ENCODE data around the gene TECPR2. TPM values are rescaled to one million over a fixed set of nuclear protein-coding genes. Genes with fewer than 3 reads are reported as not detected.
"Not testable (repeated sequence)": the region's sequence is repeated elsewhere in the genome, so short reads cannot be mapped to it uniquely, and the experiment has no call there.

Gene TECPR2
- total RNA-seq, 4 donors from 2014 or later = 14.1 to 43.1 (median 23.8) TPM

DNA sequence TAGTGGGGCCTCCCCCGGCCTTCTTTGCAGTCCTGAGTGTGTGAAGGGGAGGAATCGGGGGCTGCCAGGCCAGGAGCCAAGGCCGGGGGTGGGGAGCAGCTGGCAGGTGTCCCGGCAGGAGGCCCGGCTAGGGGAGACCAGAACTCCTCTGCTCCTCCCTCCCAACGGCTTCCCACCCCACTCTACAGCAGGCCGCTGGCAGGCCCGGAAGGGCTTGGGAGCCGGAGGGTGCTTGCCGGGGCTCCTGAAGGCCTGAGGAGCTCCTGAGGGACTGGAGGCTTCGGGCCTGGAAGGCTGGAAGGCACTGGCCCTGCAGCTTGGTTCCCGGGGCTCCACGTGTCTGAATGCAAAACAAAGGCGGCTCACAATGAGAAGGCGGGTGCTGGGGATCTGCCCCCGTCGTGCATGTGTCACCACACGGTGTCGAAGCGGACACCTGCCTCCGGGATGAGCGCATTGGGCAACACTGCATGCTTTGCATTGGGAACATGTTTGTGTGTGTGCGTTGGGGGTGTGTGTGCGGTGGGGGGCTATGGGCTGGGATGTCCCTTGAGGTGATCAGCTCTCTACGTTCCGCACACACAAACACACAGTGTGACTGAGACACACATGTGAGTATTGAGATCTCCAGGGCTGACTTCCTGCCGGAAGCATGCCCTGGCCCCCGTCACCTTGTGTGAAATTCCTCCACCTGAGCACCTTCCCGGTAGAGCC lies 177.7 kb downstream of the TECPR2 start:
- DNase-seq = no peak
- intact Hi-C loops (cut with DNase I; ENCODE audit: low total_unique reads) = no loop called here
- Histone ChIP-seq H3K27me3 (peaks cover 0 to 6% of the 10 kb centered on the region in 2 donors), H3K4me3 (no peak overlapping the region), H3K36me3 (no peaks in the 10 kb centered on the region), H3K9me3 (no peaks in the 10 kb centered on the region), H3K27ac (no peak overlapping the region), H3K4me1 (peaks cover 0 to 6% of the 10 kb centered on the region in 2 donors)
- TF ChIP-seq POLR2A (IDR thresholded peaks at IDR 0.05) = no peak
- TF ChIP-seq, protein P1, sequence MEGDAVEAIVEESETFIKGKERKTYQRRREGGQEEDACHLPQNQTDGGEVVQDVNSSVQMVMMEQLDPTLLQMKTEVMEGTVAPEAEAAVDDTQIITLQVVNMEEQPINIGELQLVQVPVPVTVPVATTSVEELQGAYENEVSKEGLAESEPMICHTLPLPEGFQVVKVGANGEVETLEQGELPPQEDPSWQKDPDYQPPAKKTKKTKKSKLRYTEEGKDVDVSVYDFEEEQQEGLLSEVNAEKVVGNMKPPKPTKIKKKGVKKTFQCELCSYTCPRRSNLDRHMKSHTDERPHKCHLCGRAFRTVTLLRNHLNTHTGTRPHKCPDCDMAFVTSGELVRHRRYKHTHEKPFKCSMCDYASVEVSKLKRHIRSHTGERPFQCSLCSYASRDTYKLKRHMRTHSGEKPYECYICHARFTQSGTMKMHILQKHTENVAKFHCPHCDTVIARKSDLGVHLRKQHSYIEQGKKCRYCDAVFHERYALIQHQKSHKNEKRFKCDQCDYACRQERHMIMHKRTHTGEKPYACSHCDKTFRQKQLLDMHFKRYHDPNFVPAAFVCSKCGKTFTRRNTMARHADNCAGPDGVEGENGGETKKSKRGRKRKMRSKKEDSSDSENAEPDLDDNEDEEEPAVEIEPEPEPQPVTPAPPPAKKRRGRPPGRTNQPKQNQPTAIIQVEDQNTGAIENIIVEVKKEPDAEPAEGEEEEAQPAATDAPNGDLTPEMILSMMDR (IDR thresholded peaks at IDR 0.05) = no peak

DNA sequence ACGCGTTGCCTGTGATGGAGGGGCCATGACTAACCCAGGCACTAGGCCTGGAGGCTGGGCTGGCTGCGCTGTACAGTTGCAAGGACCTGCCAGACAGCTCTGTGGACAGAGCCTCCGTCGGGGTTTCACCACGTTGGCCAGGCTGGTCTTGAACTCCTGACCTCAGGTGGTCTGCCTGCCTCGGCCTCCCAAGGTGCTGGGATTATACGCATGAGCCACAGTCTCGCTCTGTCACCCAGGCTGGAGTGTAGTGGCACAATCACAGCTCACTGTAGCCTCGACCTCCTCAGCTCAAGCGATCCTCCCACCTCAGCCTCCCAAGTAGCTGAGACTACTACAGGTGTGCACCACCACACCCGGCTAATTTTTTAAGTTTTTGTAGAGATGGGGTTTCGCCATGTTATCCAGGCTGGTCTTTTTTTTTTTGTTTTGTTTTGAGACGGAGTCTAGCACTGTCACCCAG lies 178.3 kb downstream of the TECPR2 start:
- DNase-seq; H3K9me3 ChIP-seq; intact Hi-C loops (cut with DNase I; ENCODE audit: low total_unique reads); H3K36me3 ChIP-seq; H3K4me3 ChIP-seq; H3K27me3 ChIP-seq; H3K4me1 ChIP-seq; H3K27ac ChIP-seq: not testable (repeated sequence)

DNA sequence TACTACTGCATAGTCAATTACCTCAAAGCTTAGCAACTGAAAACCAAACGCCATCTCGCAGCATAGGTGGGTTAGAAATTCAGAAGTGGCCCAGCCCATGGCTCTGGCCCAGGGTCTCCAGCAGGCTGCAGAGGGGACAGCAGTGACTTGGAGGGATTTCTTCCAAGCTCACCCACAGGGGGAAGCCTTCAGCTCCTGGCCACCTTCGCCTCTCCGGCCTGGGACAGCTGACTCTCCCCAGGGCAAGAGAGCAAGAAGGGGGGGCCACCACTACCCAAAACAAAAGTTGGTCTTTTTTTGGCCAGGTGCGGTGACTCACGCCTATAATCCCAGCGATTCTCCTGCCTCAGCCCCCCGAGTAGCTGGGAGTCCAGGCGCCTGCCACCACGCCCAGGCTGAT lies 179.0 kb downstream of the TECPR2 start:
- Histone ChIP-seq H3K4me3 (no peak overlapping the region), H3K27ac (no peak overlapping the region), H3K4me1 (peaks cover 0 to 6% of the 10 kb centered on the region in 2 donors), H3K36me3 (no peaks in the 10 kb centered on the region), H3K27me3 (peaks cover 0 to 6% of the 10 kb centered on the region in 2 donors), H3K9me3 (no peaks in the 10 kb centered on the region)
- no peak for DNase-seq
- TF ChIP-seq POLR2A (IDR thresholded peaks at IDR 0.05) = no peak
- TF ChIP-seq, protein P1 (IDR thresholded peaks at IDR 0.05) = no peak
- intact Hi-C loops (cut with DNase I; ENCODE audit: low total_unique reads) = no loop called here

DNA sequence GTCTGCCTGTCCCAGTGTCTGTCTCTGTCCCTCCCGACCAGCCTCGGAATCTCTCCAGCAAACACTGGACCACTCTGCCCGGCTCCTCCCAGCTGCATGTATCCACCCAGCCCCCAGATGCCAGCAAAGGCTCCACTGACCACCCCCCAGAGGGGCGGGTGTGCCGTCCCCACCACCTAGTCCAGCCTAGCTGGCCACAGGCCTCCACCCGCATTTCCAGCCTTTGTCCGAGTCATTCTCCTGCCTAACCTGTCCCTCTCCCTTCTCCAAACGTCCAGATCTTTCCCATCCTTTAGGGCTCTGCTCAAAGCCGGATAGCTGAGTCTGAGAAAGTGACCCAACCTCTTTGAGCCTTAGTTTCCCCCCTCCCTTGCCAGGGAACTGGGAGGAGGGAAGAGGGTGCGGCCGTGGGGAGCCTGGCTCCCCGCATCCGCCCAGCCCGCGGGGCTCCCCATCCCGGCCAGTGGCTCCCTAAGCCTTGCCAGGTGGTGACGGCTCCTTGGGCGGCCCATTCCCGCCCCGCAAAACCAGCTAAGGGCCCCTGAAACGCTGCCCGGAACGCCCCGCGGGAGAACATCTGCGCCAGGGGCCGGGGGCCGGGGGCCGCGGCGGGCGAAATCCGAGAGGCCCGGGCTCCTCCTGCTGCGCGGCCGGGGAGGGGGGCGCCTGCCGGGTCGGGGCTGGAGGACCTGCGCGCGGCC lies 181.5 kb downstream of the TECPR2 start:
- Histone ChIP-seq H3K27ac (no peak overlapping the region), H3K4me1 (peaks cover 0 to 6% of the 10 kb centered on the region in 2 donors), H3K27me3 (peaks cover 0 to 6% of the 10 kb centered on the region in 2 donors), H3K36me3 (no peaks in the 10 kb centered on the region), H3K4me3 (no peak overlapping the region), H3K9me3 (no peaks in the 10 kb centered on the region)
- TF ChIP-seq POLR2A (IDR thresholded peaks at IDR 0.05) = no peak
- TF ChIP-seq, protein P1 (IDR thresholded peaks at IDR 0.05) = no peak
- intact Hi-C loops (cut with DNase I; ENCODE audit: low total_unique reads) = no loop called here
- no peak for DNase-seq

DNA sequence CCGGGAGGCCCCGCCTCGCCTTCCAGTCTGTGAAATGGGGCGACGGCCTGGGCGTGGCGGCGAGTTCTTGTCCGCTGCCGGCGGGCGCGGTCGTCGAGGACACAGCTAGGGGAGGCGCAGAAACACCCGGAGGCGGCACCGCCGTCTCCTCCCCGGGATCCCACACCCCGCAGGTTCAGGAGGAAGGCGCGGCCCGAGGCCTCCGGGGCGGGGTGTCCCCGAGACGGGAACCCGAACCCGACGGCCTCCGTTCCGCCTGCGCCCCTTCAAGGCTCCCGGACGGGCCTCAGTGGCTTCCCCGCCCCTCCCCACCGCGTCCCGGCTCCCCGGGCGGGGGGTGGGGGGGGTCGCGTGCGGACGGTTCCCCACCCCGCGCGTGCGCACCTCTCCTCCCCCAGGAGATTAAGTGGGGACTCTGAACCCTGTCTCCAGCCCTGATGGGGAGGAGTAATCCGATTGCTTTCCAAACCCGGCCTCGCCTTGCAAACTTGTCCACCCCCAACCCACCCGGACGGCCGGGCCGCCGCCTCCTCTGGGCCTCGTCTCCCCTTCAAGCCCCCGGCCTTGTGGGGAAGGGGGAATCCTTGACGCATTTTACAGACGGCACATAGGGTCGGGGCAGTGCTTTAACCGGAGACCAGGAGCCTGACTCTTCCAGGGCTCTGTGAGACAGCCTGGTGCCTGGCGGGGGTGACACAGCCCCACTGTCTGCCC lies 182.2 kb downstream of the TECPR2 start:
- intact Hi-C loops (cut with DNase I; ENCODE audit: low total_unique reads) = no loop called here
- no peaks in the 10 kb centered on the region for H3K36me3 ChIP-seq
- no peak for DNase-seq
- peaks cover 0 to 6% of the 10 kb centered on the region in 2 donors for H3K4me1 ChIP-seq
- no peaks in the 10 kb centered on the region for H3K9me3 ChIP-seq
- H3K4me3 ChIP-seq = no peak overlapping the region
- peaks cover 0 to 6% of the 10 kb centered on the region in 2 donors for H3K27me3 ChIP-seq
- H3K27ac ChIP-seq = no peak overlapping the region
- TF ChIP-seq, protein P1 (IDR thresholded peaks at IDR 0.05) = no peak
- no peak for TF ChIP-seq POLR2A (IDR thresholded peaks at IDR 0.05)
